GM23338 (cell line): Measurements from ENCODE around the gene GPRC5C. TPM values are rescaled to one million over a fixed set of nuclear protein-coding genes. Genes with fewer than 3 reads are reported as not detected.
A peak's percentile ranks its signal among the peaks of the same experiment; 100 is the strongest.

Experiments used
- ATAC-seq: fragments of 200-7000 bp; cut with Tn5 transposase; 3 replicates; pipeline ENCODE4 v1.9.1; 2020
- DNase-seq: peaks from one replicate; pipeline ENCODE4 v3.0.0-alpha.2; 2015; ENCODE audit warnings: low spot score
- H2AFZ ChIP-seq: fragments of 200-600 bp; sonication (generic); 2 replicates; pipeline ENCODE4 v1.8.0; 2016; ENCODE audit warnings: antibody characterized with exemption, mild to moderate bottlenecking, moderate library complexity
- H3F3A ChIP-seq: fragments of 200-600 bp; sonication (generic); replicated peaks from 2 replicates; pipeline ENCODE4 v1.8.0; 2017; ENCODE audit warnings: antibody characterized with exemption, mixed run types, low read depth
- H3K27ac ChIP-seq: fragments of 200-600 bp; sonication (generic); 2 replicates; pipeline ENCODE4 v1.6.1; 2016; ENCODE audit warnings: low read depth
- H3K27me3 ChIP-seq: fragments of 200-600 bp; sonication (generic); 2 replicates; pipeline ENCODE4 v1.8.0; 2016; ENCODE audit warnings: mild to moderate bottlenecking, mixed run types, moderate library complexity; ENCODE audit not compliant: insufficient read depth
- H3K36me3 ChIP-seq: fragments of 200-600 bp; sonication (generic); 2 replicates; pipeline ENCODE4 v1.8.0; 2016; ENCODE audit warnings: mild to moderate bottlenecking; ENCODE audit not compliant: insufficient read depth
- H3K4me1 ChIP-seq: fragments of 200-600 bp; sonication (generic); 2 replicates; pipeline ENCODE4 v1.8.0; 2016; ENCODE audit warnings: mild to moderate bottlenecking, moderate library complexity; ENCODE audit not compliant: insufficient read depth
- H3K4me2 ChIP-seq: fragments of 200-600 bp; sonication (generic); 2 replicates; pipeline ENCODE4 v1.7.1; 2017; ENCODE audit warnings: mixed run types
- H3K4me3 ChIP-seq: fragments of 200-600 bp; sonication (generic); 2 replicates; pipeline ENCODE4 v1.6.1; 2016; ENCODE audit warnings: mixed run types
- H3K79me2 ChIP-seq: fragments of 200-600 bp; sonication (generic); replicated peaks from 2 replicates; pipeline ENCODE4 v1.8.0; 2017; ENCODE audit warnings: mild to moderate bottlenecking; ENCODE audit not compliant: insufficient read depth
- H3K9me2 ChIP-seq: fragments of 200-600 bp; sonication (generic); 2 replicates; pipeline ENCODE4 v1.8.0; 2017; ENCODE audit not compliant: insufficient read depth
- H4K20me1 ChIP-seq: fragments of 200-600 bp; sonication (generic); replicated peaks from 2 replicates; pipeline ENCODE4 v1.8.0; 2017; ENCODE audit warnings: mild to moderate bottlenecking; ENCODE audit not compliant: insufficient read depth
- H3K27ac Mint-ChIP-seq: 2 replicates; pipeline ENCODE4 v1.8.0; 2020; ENCODE audit warnings: inconsistent platforms, mild to moderate bottlenecking, moderate library complexity, mixed read lengths
- H3K27me3 Mint-ChIP-seq: 3 replicates; pipeline ENCODE4 v1.8.0; 2022; ENCODE audit warnings: low read depth, mild to moderate bottlenecking, moderate library complexity, mixed read lengths, inconsistent platforms; ENCODE audit not compliant: insufficient read depth, poor library complexity
- H3K36me3 Mint-ChIP-seq: 3 replicates; pipeline ENCODE4 v1.8.0; 2021; ENCODE audit warnings: low read depth, mild to moderate bottlenecking, inconsistent platforms, moderate library complexity, mixed read lengths
- H3K4me1 Mint-ChIP-seq: 3 replicates; pipeline ENCODE4 v1.8.0; 2020; ENCODE audit warnings: mild to moderate bottlenecking, inconsistent platforms, mixed read lengths
- H3K4me3 Mint-ChIP-seq: 3 replicates; pipeline ENCODE4 v1.8.0; 2021; ENCODE audit warnings: moderate library complexity, mild to moderate bottlenecking, inconsistent platforms, mixed read lengths
- H3K9me3 Mint-ChIP-seq: 3 replicates; pipeline ENCODE4 v1.8.0; 2020; ENCODE audit warnings: moderate library complexity, mild to moderate bottlenecking, inconsistent platforms, mixed read lengths
- POLR2AphosphoS5 ChIP-seq: IDR thresholded peaks from 2 replicates; pipeline ENCODE4 v1.6.1; 2016; ENCODE audit warnings: antibody characterized with exemption, low read depth
- ZNF331 ChIP-seq: fragments of 250-450 bp; sonication (Bioruptor Pico); IDR thresholded peaks from 2 replicates; pipeline ENCODE4 v1.5.0; 2020; ENCODE audit warnings: low read depth, mild to moderate bottlenecking, moderate library complexity
- polyA plus RNA-seq: library from polyadenylated mRNA; unstranded; fragments of >200 nt; fragmentation: Nextera tagmentation; extraction: Ambion mirVana; gene quantifications from 2 replicates; pipeline ENCODE4 v1.2.1, GENCODE V29; 2016
- total RNA-seq: library from RNA; depleted of rRNA; stranded (reverse); fragments of >200 nt; shearing (Covaris generic); gene quantifications from 2 replicates; pipeline ENCODE4 v1.2.3, GENCODE V29; 2014
- TF ChIP-seq, protein P1 (sequence below): fragments of 250-450 bp; sonication (Bioruptor Pico); IDR thresholded peaks from 2 replicates; pipeline ENCODE4 v1.5.0; 2020; ENCODE audit warnings: mild to moderate bottlenecking, moderate library complexity
- TF ChIP-seq, protein P2 (sequence below), 2 experiments: fragments of 200-600 bp in 1 of 2; sonication (generic) in 1 of 2; conservative IDR thresholded peaks; 2 replicates each; pipeline versions ENCODE4 v1.5.1 to v1.6.1; 2016 to 2017; ENCODE audit warnings: antibody characterized with exemption in 2 of 2, low read depth in 2 of 2, mild to moderate bottlenecking in 2 of 2, moderate library complexity in 1 of 2

Gene GPRC5C
- total and polyA plus RNA-seq, 2 experiments from 2014 or later, result 9.0 to 22.4 TPM

DNA sequence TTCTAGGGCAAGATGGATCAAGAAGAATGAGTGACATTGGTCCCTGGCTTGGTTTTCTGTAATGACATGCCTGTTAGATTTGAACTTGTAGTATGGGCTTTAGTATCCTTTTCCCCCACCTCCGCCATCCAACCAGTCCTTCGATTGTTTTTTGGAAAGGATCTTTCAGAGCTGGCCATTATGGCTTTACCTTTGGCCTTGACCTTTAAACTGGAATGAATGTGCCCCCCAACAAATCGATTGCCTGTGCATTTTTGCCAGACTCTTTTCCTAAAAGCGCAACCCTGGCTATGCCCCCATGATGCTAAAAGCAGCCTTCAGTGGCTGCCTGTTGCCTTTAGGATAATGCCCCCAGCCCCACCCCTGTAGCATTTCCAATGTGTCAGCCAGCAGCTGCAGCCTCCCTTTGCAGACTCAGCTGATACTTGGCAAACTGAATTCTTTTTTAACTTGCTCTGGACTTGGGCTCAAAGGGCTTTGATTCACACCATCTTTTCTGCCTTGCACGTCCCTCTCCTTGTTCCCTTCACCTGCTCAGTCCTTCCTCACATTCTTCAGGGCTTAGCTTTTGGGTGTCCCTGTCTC lies 4.0 kb downstream of the GPRC5C start (continued):
- TF ChIP-seq, protein P1, sequence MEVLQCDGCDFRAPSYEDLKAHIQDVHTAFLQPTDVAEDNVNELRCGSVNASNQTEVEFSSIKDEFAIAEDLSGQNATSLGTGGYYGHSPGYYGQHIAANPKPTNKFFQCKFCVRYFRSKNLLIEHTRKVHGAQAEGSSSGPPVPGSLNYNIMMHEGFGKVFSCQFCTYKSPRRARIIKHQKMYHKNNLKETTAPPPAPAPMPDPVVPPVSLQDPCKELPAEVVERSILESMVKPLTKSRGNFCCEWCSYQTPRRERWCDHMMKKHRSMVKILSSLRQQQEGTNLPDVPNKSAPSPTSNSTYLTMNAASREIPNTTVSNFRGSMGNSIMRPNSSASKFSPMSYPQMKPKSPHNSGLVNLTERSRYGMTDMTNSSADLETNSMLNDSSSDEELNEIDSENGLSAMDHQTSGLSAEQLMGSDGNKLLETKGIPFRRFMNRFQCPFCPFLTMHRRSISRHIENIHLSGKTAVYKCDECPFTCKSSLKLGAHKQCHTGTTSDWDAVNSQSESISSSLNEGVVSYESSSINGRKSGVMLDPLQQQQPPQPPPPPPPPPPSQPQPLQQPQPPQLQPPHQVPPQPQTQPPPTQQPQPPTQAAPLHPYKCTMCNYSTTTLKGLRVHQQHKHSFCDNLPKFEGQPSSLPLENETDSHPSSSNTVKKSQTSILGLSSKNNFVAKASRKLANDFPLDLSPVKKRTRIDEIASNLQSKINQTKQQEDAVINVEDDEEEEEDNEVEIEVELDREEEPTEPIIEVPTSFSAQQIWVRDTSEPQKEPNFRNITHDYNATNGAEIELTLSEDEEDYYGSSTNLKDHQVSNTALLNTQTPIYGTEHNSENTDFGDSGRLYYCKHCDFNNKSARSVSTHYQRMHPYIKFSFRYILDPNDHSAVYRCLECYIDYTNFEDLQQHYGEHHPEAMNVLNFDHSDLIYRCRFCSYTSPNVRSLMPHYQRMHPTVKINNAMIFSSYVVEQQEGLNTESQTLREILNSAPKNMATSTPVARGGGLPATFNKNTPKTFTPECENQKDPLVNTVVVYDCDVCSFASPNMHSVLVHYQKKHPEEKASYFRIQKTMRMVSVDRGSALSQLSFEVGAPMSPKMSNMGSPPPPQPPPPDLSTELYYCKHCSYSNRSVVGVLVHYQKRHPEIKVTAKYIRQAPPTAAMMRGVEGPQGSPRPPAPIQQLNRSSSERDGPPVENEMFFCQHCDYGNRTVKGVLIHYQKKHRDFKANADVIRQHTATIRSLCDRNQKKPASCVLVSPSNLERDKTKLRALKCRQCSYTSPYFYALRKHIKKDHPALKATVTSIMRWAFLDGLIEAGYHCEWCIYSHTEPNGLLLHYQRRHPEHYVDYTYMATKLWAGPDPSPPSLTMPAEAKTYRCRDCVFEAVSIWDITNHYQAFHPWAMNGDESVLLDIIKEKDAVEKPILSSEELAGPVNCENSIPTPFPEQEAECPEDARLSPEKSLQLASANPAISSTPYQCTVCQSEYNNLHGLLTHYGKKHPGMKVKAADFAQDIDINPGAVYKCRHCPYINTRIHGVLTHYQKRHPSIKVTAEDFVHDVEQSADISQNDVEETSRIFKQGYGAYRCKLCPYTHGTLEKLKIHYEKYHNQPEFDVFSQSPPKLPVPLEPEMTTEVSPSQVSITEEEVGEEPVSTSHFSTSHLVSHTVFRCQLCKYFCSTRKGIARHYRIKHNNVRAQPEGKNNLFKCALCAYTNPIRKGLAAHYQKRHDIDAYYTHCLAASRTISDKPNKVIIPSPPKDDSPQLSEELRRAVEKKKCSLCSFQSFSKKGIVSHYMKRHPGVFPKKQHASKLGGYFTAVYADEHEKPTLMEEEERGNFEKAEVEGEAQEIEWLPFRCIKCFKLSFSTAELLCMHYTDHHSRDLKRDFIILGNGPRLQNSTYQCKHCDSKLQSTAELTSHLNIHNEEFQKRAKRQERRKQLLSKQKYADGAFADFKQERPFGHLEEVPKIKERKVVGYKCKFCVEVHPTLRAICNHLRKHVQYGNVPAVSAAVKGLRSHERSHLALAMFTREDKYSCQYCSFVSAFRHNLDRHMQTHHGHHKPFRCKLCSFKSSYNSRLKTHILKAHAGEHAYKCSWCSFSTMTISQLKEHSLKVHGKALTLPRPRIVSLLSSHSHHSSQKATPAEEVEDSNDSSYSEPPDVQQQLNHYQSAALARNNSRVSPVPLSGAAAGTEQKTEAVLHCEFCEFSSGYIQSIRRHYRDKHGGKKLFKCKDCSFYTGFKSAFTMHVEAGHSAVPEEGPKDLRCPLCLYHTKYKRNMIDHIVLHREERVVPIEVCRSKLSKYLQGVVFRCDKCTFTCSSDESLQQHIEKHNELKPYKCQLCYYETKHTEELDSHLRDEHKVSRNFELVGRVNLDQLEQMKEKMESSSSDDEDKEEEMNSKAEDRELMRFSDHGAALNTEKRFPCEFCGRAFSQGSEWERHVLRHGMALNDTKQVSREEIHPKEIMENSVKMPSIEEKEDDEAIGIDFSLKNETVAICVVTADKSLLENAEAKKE, result no peak
- TF ChIP-seq POLR2AphosphoS5, result no peak

DNA sequence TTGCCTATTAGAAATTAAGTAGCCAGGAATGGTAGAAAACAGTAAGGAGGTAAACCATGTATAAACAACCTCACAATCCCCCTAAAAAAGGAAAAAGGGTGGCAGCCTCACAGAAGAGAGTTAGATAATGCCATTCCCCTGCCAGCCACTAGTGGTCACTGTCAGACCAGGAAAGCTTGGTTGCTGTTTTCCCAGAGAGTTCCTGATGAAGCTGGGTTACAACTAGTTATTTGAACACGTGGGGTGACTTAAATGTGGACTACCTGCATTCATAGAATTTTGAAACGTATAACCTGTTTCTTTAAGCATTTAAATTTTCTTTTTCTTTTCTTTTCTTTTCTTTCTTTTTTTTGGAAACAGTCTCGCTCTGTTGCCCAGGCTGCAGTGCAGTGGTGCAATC lies 5.8 kb downstream of the GPRC5C start:
- Mint-ChIP-seq H3K4me1 (peaks cover 23% of the 10 kb centered on the region), H3K27ac (no peak overlapping the region)
- ATAC-seq, result no peak

More for the DNA sequence above, 5.8 kb downstream of the GPRC5C start:
- Histone ChIP-seq H3K9me2 (no peaks in the 10 kb centered on the region), H3K27me3 (peaks cover 18% of the 10 kb centered on the region; the same call in 1 of the 2 replicates), H3K36me3 (no peaks in the 10 kb centered on the region), H4K20me1 (no peaks in the 10 kb centered on the region; the same call in 1 of the 2 replicates), H3K79me2 (no peaks in the 10 kb centered on the region; the same call in none of the 2 replicates), H3K4me1 (peaks cover 14% of the 10 kb centered on the region; the same call in 1 of the 2 replicates), H3F3A (no peaks in the 10 kb centered on the region), H3K4me2 (no peak overlapping the region), H3K27ac (no peak overlapping the region), H2AFZ (no peak overlapping the region), H3K4me3 (no peak overlapping the region)
- Mint-ChIP-seq H3K36me3 (peaks cover 7% of the 10 kb centered on the region; the same call in 2 of the 3 replicates), H3K9me3 (no peaks in the 10 kb centered on the region; the same call in 2 of the 3 replicates), H3K4me3 (no peak overlapping the region), H3K27me3 (peaks cover 19% of the 10 kb centered on the region)
- TF ChIP-seq ZNF331 (CRISPR knock-in tag), result no peak
- TF ChIP-seq, protein P2, sequence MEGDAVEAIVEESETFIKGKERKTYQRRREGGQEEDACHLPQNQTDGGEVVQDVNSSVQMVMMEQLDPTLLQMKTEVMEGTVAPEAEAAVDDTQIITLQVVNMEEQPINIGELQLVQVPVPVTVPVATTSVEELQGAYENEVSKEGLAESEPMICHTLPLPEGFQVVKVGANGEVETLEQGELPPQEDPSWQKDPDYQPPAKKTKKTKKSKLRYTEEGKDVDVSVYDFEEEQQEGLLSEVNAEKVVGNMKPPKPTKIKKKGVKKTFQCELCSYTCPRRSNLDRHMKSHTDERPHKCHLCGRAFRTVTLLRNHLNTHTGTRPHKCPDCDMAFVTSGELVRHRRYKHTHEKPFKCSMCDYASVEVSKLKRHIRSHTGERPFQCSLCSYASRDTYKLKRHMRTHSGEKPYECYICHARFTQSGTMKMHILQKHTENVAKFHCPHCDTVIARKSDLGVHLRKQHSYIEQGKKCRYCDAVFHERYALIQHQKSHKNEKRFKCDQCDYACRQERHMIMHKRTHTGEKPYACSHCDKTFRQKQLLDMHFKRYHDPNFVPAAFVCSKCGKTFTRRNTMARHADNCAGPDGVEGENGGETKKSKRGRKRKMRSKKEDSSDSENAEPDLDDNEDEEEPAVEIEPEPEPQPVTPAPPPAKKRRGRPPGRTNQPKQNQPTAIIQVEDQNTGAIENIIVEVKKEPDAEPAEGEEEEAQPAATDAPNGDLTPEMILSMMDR (conservative IDR thresholded peaks at IDR 0.05; ENCODE audit: low read depth in 2 of 2), result peak; percentile 94 to 96
- DNase-seq, result peak; percentile 65
